Neural progenitor cell (in vitro differentiated cells): Measurements from ENCODE around the gene CMTR1. TPM values are rescaled to one million over a fixed set of nuclear protein-coding genes. Genes with fewer than 3 reads are reported as not detected.

ENCODE experiments used
- DNase-seq: peaks from one replicate; pipeline ENCODE4 v3.0.0-alpha.2; 2016; ENCODE audit warnings: low spot score
- H2AFZ ChIP-seq: fragments of 200-600 bp; sonication (generic); replicated peaks from 2 replicates; pipeline ENCODE4 v1.6.1; 2016; ENCODE audit warnings: antibody characterized with exemption
- H3F3A ChIP-seq: fragments of 200-600 bp; sonication (generic); 2 replicates; pipeline ENCODE4 v1.6.1; 2016; ENCODE audit warnings: antibody characterized with exemption, low read depth
- H3K27ac ChIP-seq: fragments of 200-600 bp; sonication (generic); 2 replicates; pipeline ENCODE4 v1.5.1; 2016; ENCODE audit warnings: mild to moderate bottlenecking
- H3K27me3 ChIP-seq: fragments of 200-600 bp; sonication (generic); 2 replicates; pipeline ENCODE4 v1.6.1; 2016; ENCODE audit warnings: mild to moderate bottlenecking, moderate library complexity
- H3K36me3 ChIP-seq: fragments of 200-600 bp; sonication (generic); 2 replicates; pipeline ENCODE4 v1.5.1; 2016
- H3K4me1 ChIP-seq: fragments of 200-600 bp; sonication (generic); 2 replicates; pipeline ENCODE4 v1.6.1; 2016; ENCODE audit warnings: mixed run types
- H3K4me2 ChIP-seq: fragments of 200-600 bp; sonication (generic); 2 replicates; pipeline ENCODE4 v1.6.1; 2016
- H3K4me3 ChIP-seq: fragments of 200-600 bp; sonication (generic); 2 replicates; pipeline ENCODE4 v1.5.1; 2016
- H3K79me2 ChIP-seq: fragments of 200-600 bp; sonication (generic); 2 replicates; pipeline ENCODE4 v1.6.1; 2016; ENCODE audit warnings: low read depth
- H3K9ac ChIP-seq: fragments of 200-600 bp; sonication (generic); 2 replicates; pipeline ENCODE4 v1.6.1; 2016
- H3K9me3 ChIP-seq: fragments of 200-600 bp; sonication (generic); 2 replicates; pipeline ENCODE4 v1.5.1; 2016; ENCODE audit warnings: low read depth
- H4K20me1 ChIP-seq: fragments of 200-600 bp; sonication (generic); 2 replicates; pipeline ENCODE4 v1.6.1; 2016; ENCODE audit warnings: low read depth
- H3K27ac Mint-ChIP-seq: 3 replicates; pipeline ENCODE4 v1.8.0; 2021; ENCODE audit warnings: mixed read lengths
- H3K27me3 Mint-ChIP-seq: 2 replicates; pipeline ENCODE4 v1.8.0; 2022; ENCODE audit warnings: low read depth, mild to moderate bottlenecking, inconsistent platforms, moderate library complexity, mixed read lengths; ENCODE audit not compliant: insufficient read depth
- H3K36me3 Mint-ChIP-seq: 3 replicates; pipeline ENCODE4 v1.8.0; 2021; ENCODE audit warnings: mixed read lengths
- H3K4me1 Mint-ChIP-seq: 3 replicates; pipeline ENCODE4 v1.8.0; 2021; ENCODE audit warnings: mixed read lengths
- H3K4me3 Mint-ChIP-seq: 3 replicates; pipeline ENCODE4 v1.8.0; 2021; ENCODE audit warnings: mild to moderate bottlenecking, moderate library complexity, mixed read lengths
- H3K9me3 Mint-ChIP-seq: 3 replicates; pipeline ENCODE4 v1.8.0; 2020; ENCODE audit warnings: mixed read lengths
- EZH2 ChIP-seq: fragments of 200-600 bp; sonication (generic); IDR thresholded peaks from 2 replicates; pipeline ENCODE4 v1.6.1; 2017; ENCODE audit warnings: antibody characterized with exemption, mild to moderate bottlenecking, moderate library complexity
- EZH2phosphoT487 ChIP-seq: fragments of 200-600 bp; sonication (generic); IDR thresholded peaks from 2 replicates; pipeline ENCODE4 v1.6.1; 2017; ENCODE audit warnings: antibody characterized with exemption
- total RNA-seq: library from RNA; depleted of rRNA; stranded (reverse); fragments of >200 nt; gene quantifications from 2 replicates; pipeline ENCODE4 v1.2.3, GENCODE V29; 2015; ENCODE audit warnings: low replicate concordance
- TF ChIP-seq, protein P1 (sequence below): fragments of 200-600 bp; sonication (generic); IDR thresholded peaks from 2 replicates; pipeline ENCODE4 v1.5.1; 2017; ENCODE audit warnings: antibody characterized with exemption, mild to moderate bottlenecking

Gene CMTR1
- total RNA-seq, 1 donor from 2014 or later, result 35.4 TPM

DNA sequence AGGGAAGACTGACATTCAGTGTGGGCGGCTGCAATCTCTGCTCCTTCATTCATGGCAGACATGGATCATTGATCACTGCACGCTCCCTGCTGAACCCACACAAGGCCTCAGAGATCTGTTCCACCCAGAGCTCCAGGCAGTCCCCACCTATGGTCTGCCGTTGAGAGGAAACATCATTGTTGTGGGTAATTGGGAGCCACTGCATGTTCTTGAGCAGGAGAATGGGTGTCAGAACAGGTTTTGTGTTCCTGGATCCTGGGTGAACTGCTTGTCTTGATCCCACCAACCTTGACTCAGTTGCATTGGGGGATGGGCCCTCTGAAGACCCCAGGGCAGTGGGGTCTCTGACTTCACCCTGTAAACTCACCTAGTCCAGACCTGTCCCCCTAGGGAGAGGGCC, 89.8 kb downstream of the CMTR1 start:
- Mint-ChIP-seq H3K36me3 (no peaks in the 10 kb centered on the region), H3K4me3 (no peak overlapping the region), H3K27ac (no peak overlapping the region), H3K9me3 (peaks cover 6% of the 10 kb centered on the region), H3K27me3 (peaks cover 26% of the 10 kb centered on the region), H3K4me1 (peaks cover 17% of the 10 kb centered on the region)
- DNase-seq, result no peak
- Histone ChIP-seq H2AFZ (no peak overlapping the region), H3K4me1 (no peaks in the 10 kb centered on the region), H3K4me2 (no peak overlapping the region), H3K79me2 (no peaks in the 10 kb centered on the region), H3K27me3 (peaks cover 4% of the 10 kb centered on the region), H3F3A (no peaks in the 10 kb centered on the region), H4K20me1 (no peaks in the 10 kb centered on the region), H3K27ac (no peak overlapping the region), H3K9ac (no peak overlapping the region), H3K9me3 (no peaks in the 10 kb centered on the region), H3K36me3 (no peaks in the 10 kb centered on the region), H3K4me3 (no peak overlapping the region)
- TF ChIP-seq EZH2 (no peak), EZH2phosphoT487 (no peak)
- TF ChIP-seq, protein P1, sequence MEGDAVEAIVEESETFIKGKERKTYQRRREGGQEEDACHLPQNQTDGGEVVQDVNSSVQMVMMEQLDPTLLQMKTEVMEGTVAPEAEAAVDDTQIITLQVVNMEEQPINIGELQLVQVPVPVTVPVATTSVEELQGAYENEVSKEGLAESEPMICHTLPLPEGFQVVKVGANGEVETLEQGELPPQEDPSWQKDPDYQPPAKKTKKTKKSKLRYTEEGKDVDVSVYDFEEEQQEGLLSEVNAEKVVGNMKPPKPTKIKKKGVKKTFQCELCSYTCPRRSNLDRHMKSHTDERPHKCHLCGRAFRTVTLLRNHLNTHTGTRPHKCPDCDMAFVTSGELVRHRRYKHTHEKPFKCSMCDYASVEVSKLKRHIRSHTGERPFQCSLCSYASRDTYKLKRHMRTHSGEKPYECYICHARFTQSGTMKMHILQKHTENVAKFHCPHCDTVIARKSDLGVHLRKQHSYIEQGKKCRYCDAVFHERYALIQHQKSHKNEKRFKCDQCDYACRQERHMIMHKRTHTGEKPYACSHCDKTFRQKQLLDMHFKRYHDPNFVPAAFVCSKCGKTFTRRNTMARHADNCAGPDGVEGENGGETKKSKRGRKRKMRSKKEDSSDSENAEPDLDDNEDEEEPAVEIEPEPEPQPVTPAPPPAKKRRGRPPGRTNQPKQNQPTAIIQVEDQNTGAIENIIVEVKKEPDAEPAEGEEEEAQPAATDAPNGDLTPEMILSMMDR, result no peak

- Histone ChIP-seq H3K4me2 (no peak overlapping the region), H3K4me1 (no peaks in the 10 kb centered on the region), H2AFZ (no peak overlapping the region), H3K27ac (no peak overlapping the region), H3F3A (no peaks in the 10 kb centered on the region), H3K4me3 (no peak overlapping the region), H3K9me3 (no peaks in the 10 kb centered on the region), H3K36me3 (no peaks in the 10 kb centered on the region), H4K20me1 (no peaks in the 10 kb centered on the region), H3K27me3 (peaks cover 4% of the 10 kb centered on the region), H3K79me2 (no peaks in the 10 kb centered on the region), H3K9ac (no peak overlapping the region)
- H3K27me3 Mint-ChIP-seq, result peaks cover 25% of the 10 kb centered on the region
- H3K36me3 Mint-ChIP-seq, result no peaks in the 10 kb centered on the region
- no peak for DNase-seq
- TF ChIP-seq EZH2phosphoT487 (no peak), EZH2 (no peak)
- H3K4me3 Mint-ChIP-seq, result no peak overlapping the region
- peaks cover 17% of the 10 kb centered on the region for H3K4me1 Mint-ChIP-seq
- peaks cover 6% of the 10 kb centered on the region for H3K9me3 Mint-ChIP-seq
- no peak overlapping the region for H3K27ac Mint-ChIP-seq
These were observed 90.4 kb downstream of the CMTR1 start for GRCh38 chr6:37523412-37523811.

- H3K79me2 ChIP-seq, result no peaks in the 10 kb centered on the region
- H3K27me3 Mint-ChIP-seq, result peaks cover 23% of the 10 kb centered on the region
- no peaks in the 10 kb centered on the region for H3K36me3 Mint-ChIP-seq
- H3K4me3 ChIP-seq, result no peak overlapping the region
- H3K27ac ChIP-seq, result no peak overlapping the region
- H3K9me3 ChIP-seq, result no peaks in the 10 kb centered on the region
- no peaks in the 10 kb centered on the region for H3F3A ChIP-seq
- H3K4me1 ChIP-seq, result no peaks in the 10 kb centered on the region
- H3K27me3 ChIP-seq, result peaks cover 4% of the 10 kb centered on the region
- no peak for DNase-seq
- H3K4me3 Mint-ChIP-seq, result no peak overlapping the region
- H4K20me1 ChIP-seq, result no peaks in the 10 kb centered on the region
- H3K9ac ChIP-seq, result no peak overlapping the region
- peaks cover 3% of the 10 kb centered on the region for H3K9me3 Mint-ChIP-seq
- H3K4me1 Mint-ChIP-seq, result peaks cover 19% of the 10 kb centered on the region
- H2AFZ ChIP-seq, result no peak overlapping the region
- H3K36me3 ChIP-seq, result no peaks in the 10 kb centered on the region
- no peak overlapping the region for H3K4me2 ChIP-seq
- TF ChIP-seq EZH2phosphoT487 (no peak), EZH2 (no peak)
- TF ChIP-seq, protein P1, result no peak
- no peak overlapping the region for H3K27ac Mint-ChIP-seq
These were observed 91.3 kb downstream of the CMTR1 start for GRCh38 chr6:37524025-37524969.

- H3K4me1 Mint-ChIP-seq, result peaks cover 19% of the 10 kb centered on the region
- no peak overlapping the region for H3K4me3 ChIP-seq
- no peak for DNase-seq
- peaks cover 4% of the 10 kb centered on the region for H3K27me3 ChIP-seq
- H3K4me1 ChIP-seq, result no peaks in the 10 kb centered on the region
- peaks cover 26% of the 10 kb centered on the region for H3K27me3 Mint-ChIP-seq
- no peak overlapping the region for H3K4me3 Mint-ChIP-seq
- no peak for TF ChIP-seq EZH2
- no peak for TF ChIP-seq EZH2phosphoT487
- TF ChIP-seq, protein P1, result no peak
- no peaks in the 10 kb centered on the region for H3K36me3 Mint-ChIP-seq
- no peak overlapping the region for H3K27ac ChIP-seq
- H3F3A ChIP-seq, result no peaks in the 10 kb centered on the region
- H3K9me3 Mint-ChIP-seq, result no peaks in the 10 kb centered on the region
- H3K36me3 ChIP-seq, result no peaks in the 10 kb centered on the region
- H3K27ac Mint-ChIP-seq, result no peak overlapping the region
- no peaks in the 10 kb centered on the region for H3K79me2 ChIP-seq
- H3K9ac ChIP-seq, result no peak overlapping the region
- H3K9me3 ChIP-seq, result no peaks in the 10 kb centered on the region
- no peaks in the 10 kb centered on the region for H4K20me1 ChIP-seq
- no peak overlapping the region for H2AFZ ChIP-seq
- H3K4me2 ChIP-seq, result no peak overlapping the region
These were observed 91.9 kb downstream of the CMTR1 start for GRCh38 chr6:37524970-37525318.
